Measurements from ENCODE around the gene ACP6. TPM values are rescaled to one million over a fixed set of nuclear protein-coding genes. Genes with fewer than 3 reads are reported as not detected.

ACP6 gene
- total RNA-seq, 6 experiments from 2014 or later, result 12.4 to 16.9 (median 15.3) TPM

GRCh38 chr1:147664206-147664605 lies 6.1 kb downstream of the ACP6 start:
- no peak overlapping the region for H3K4me3 Mint-ChIP-seq
- H3K27ac Mint-ChIP-seq, result no peak overlapping the region
- no peak for TF ChIP-seq CTCF (IDR thresholded peaks at IDR 0.05)
- H3K36me3 Mint-ChIP-seq (ENCODE audit: low read depth), result no peaks in the 10 kb centered on the region
- peak; percentile 3 for DNase-seq
- H3K27me3 Mint-ChIP-seq (ENCODE audit: insufficient read depth), result no peaks in the 10 kb centered on the region; the same call in none of the 2 replicates
- no peaks in the 10 kb centered on the region for H3K9me3 Mint-ChIP-seq
- H3K4me1 Mint-ChIP-seq (ENCODE audit: low read depth), result peaks cover 20% of the 10 kb centered on the region

GRCh38 chr1:147654511-147654910 lies 15.8 kb downstream of the ACP6 start:
- H3K9me3 Mint-ChIP-seq, result no peaks in the 10 kb centered on the region
- H3K4me3 Mint-ChIP-seq, result no peak overlapping the region
- H3K36me3 Mint-ChIP-seq (ENCODE audit: low read depth), result peaks cover 8% of the 10 kb centered on the region
- H3K27ac Mint-ChIP-seq, result no peak overlapping the region
- no peaks in the 10 kb centered on the region for H3K27me3 Mint-ChIP-seq (ENCODE audit: insufficient read depth)
- H3K4me1 Mint-ChIP-seq (ENCODE audit: low read depth), result no peaks in the 10 kb centered on the region
- DNase-seq, result no peak
- TF ChIP-seq CTCF (IDR thresholded peaks at IDR 0.05), result no peak

GRCh38 chr1:147652306-147652705 lies 18.0 kb downstream of the ACP6 start:
- H3K9me3 Mint-ChIP-seq, result no peaks in the 10 kb centered on the region
- H3K27ac Mint-ChIP-seq, result no peak overlapping the region
- no peak for TF ChIP-seq CTCF (IDR thresholded peaks at IDR 0.05)
- H3K4me3 Mint-ChIP-seq, result no peak overlapping the region
- no peaks in the 10 kb centered on the region; the same call in 1 of the 2 replicates for H3K27me3 Mint-ChIP-seq (ENCODE audit: insufficient read depth)
- no peaks in the 10 kb centered on the region for H3K4me1 Mint-ChIP-seq (ENCODE audit: low read depth)
- no peak for DNase-seq
- H3K36me3 Mint-ChIP-seq (ENCODE audit: low read depth), result peaks cover 8% of the 10 kb centered on the region

- Mint-ChIP-seq H3K9me3 (no peaks in the 10 kb centered on the region), H3K27ac (no peak overlapping the region), H3K27me3 (ENCODE audit: insufficient read depth) (no peaks in the 10 kb centered on the region; the same call in 1 of the 2 replicates), H3K36me3 (ENCODE audit: low read depth) (peaks cover 8% of the 10 kb centered on the region), H3K4me1 (ENCODE audit: low read depth) (no peaks in the 10 kb centered on the region), H3K4me3 (no peak overlapping the region)
- TF ChIP-seq CTCF (IDR thresholded peaks at IDR 0.05), result no peak
- no peak for DNase-seq
These were observed 18.9 kb downstream of the ACP6 start for GRCh38 chr1:147651466-147651865.

GRCh38 chr1:147648933-147649332 lies 21.4 kb downstream of the ACP6 start:
- TF ChIP-seq CTCF (IDR thresholded peaks at IDR 0.05), result no peak
- H3K4me1 Mint-ChIP-seq (ENCODE audit: low read depth), result no peaks in the 10 kb centered on the region
- peaks cover 1% of the 10 kb centered on the region for H3K36me3 Mint-ChIP-seq (ENCODE audit: low read depth)
- peaks cover 2% of the 10 kb centered on the region; the same call in 1 of the 2 replicates for H3K27me3 Mint-ChIP-seq (ENCODE audit: insufficient read depth)
- DNase-seq, result no peak
- H3K9me3 Mint-ChIP-seq, result no peaks in the 10 kb centered on the region
- no peak overlapping the region for H3K4me3 Mint-ChIP-seq
- H3K27ac Mint-ChIP-seq, result no peak overlapping the region
